HG03432 (cell line): Measurements from ENCODE around the gene NFX1.

ENCODE experiments used
- ATAC-seq: cut with Tn5 transposase; IDR thresholded peaks from one replicate; pipeline ENCODE4 v1.9.1; 2021; ENCODE audit warnings: mild to moderate bottlenecking, moderate library complexity; ENCODE audit not compliant: unreplicated experiment

Gene NFX1

GRCh38 chr9:33415501-33416038 lies 125.3 kb downstream of the NFX1 start:
- ATAC-seq: no peak

GRCh38 chr9:33416996-33417395 lies 126.7 kb downstream of the NFX1 start:
- no peak for ATAC-seq

GRCh38 chr9:33418090-33418489 lies 127.8 kb downstream of the NFX1 start:
- ATAC-seq: no peak

- ATAC-seq: no peak
Observed at GRCh38 chr9:33419708-33420303, 129.5 kb downstream of the NFX1 start.
